NCI-H187 (cell line): ENCODE measurements around the gene EFCAB6.

Experiments
- DNase-seq, 2 experiments: peaks; one replicate each; lab custom pipeline; 2025; lab: John Stamatoyannopoulos, UW

Gene EFCAB6

GRCh38 chr22:43848366-43849171 is 36.5 kb upstream of the EFCAB6 start:
- DNase-seq: no peak

- DNase-seq: no peak
Observed at GRCh38 chr22:43847376-43848289, 35.5 kb upstream of the EFCAB6 start.

GRCh38 chr22:43846966-43847365 is 34.9 kb upstream of the EFCAB6 start:
- DNase-seq: no peak

GRCh38 chr22:43845981-43846380 is 33.9 kb upstream of the EFCAB6 start:
- no peak for DNase-seq

- no peak for DNase-seq
Observed at GRCh38 chr22:43844560-43845545, 32.7 kb upstream of the EFCAB6 start.

GRCh38 chr22:43843783-43844530 is 31.9 kb upstream of the EFCAB6 start:
- no peak for DNase-seq

GRCh38 chr22:43841742-43842141 is 29.6 kb upstream of the EFCAB6 start:
- no peak for DNase-seq

GRCh38 chr22:43840851-43841250 is 28.7 kb upstream of the EFCAB6 start:
- DNase-seq: no peak

GRCh38 chr22:43840431-43840830 is 28.3 kb upstream of the EFCAB6 start:
- no peak for DNase-seq

GRCh38 chr22:43839781-43840180 is 27.7 kb upstream of the EFCAB6 start:
- no peak for DNase-seq

- no peak for DNase-seq
Observed at GRCh38 chr22:43838571-43839307, 26.6 kb upstream of the EFCAB6 start.

GRCh38 chr22:43838161-43838560 is 26.1 kb upstream of the EFCAB6 start:
- no peak for DNase-seq

GRCh38 chr22:43837666-43838065 is 25.6 kb upstream of the EFCAB6 start:
- no peak for DNase-seq

- no peak for DNase-seq
Observed at GRCh38 chr22:43835736-43836135, 23.6 kb upstream of the EFCAB6 start.

GRCh38 chr22:43835166-43835565 is 23.1 kb upstream of the EFCAB6 start:
- no peak for DNase-seq

GRCh38 chr22:43833286-43834240 is 21.5 kb upstream of the EFCAB6 start:
- DNase-seq: no peak

- no peak for DNase-seq
Observed at GRCh38 chr22:43832393-43833265, 20.5 kb upstream of the EFCAB6 start.
